ENCODE measurements around the gene TAOK1. TPM values are rescaled to one million over a fixed set of nuclear protein-coding genes. Genes with fewer than 3 reads are reported as not detected.
"Not testable (repeated sequence)": the region's sequence is repeated elsewhere in the genome, so short reads cannot be mapped to it uniquely, and the experiment has no call there.

Gene TAOK1
- total RNA-seq, 1 donor from 2014 or later: 45.5 TPM

- DNase-seq (ENCODE audit: low read depth): no peak
These were observed 53.0 kb downstream of the TAOK1 start for GRCh38 chr17:29443041-29443739.

GRCh38 chr17:29444589-29444988 lies 54.4 kb downstream of the TAOK1 start:
- no peak for DNase-seq (ENCODE audit: low read depth)

GRCh38 chr17:29445844-29446243 lies 55.7 kb downstream of the TAOK1 start:
- DNase-seq (ENCODE audit: low read depth): no peak

- no peak for DNase-seq (ENCODE audit: low read depth)
These were observed 59.9 kb downstream of the TAOK1 start for GRCh38 chr17:29449865-29450671.

- peak; percentile 55 for DNase-seq (ENCODE audit: low read depth)
These were observed 61.1 kb downstream of the TAOK1 start for GRCh38 chr17:29451121-29451742.

GRCh38 chr17:29458066-29458465 lies 67.9 kb downstream of the TAOK1 start:
- no peak for DNase-seq (ENCODE audit: low read depth)

- no peak for DNase-seq (ENCODE audit: low read depth)
These were observed 71.5 kb downstream of the TAOK1 start for GRCh38 chr17:29461483-29462206.

- DNase-seq (ENCODE audit: low read depth): no peak
These were observed 79.1 kb downstream of the TAOK1 start for GRCh38 chr17:29469276-29469675.

GRCh38 chr17:29473437-29473836 lies 83.3 kb downstream of the TAOK1 start:
- DNase-seq (ENCODE audit: low read depth): not testable (repeated sequence)

- no peak for DNase-seq (ENCODE audit: low read depth)
These were observed 84.1 kb downstream of the TAOK1 start for GRCh38 chr17:29474297-29474696.

- DNase-seq (ENCODE audit: low read depth): no peak
These were observed 85.7 kb downstream of the TAOK1 start for GRCh38 chr17:29475891-29476290.

- DNase-seq (ENCODE audit: low read depth): not testable (repeated sequence)
These were observed 90.2 kb downstream of the TAOK1 start for GRCh38 chr17:29480249-29480928.

- DNase-seq (ENCODE audit: low read depth): no peak
These were observed 93.3 kb downstream of the TAOK1 start for GRCh38 chr17:29483503-29483902.

- no peak for DNase-seq (ENCODE audit: low read depth)
These were observed 104.8 kb downstream of the TAOK1 start for GRCh38 chr17:29495011-29495410.

GRCh38 chr17:29504711-29505110 lies 114.5 kb downstream of the TAOK1 start:
- no peak for DNase-seq (ENCODE audit: low read depth)

GRCh38 chr17:29505836-29506235 lies 115.7 kb downstream of the TAOK1 start:
- no peak for DNase-seq (ENCODE audit: low read depth)

GRCh38 chr17:29510953-29511352 lies 120.8 kb downstream of the TAOK1 start:
- no peak for DNase-seq (ENCODE audit: low read depth)

- no peak for DNase-seq (ENCODE audit: low read depth)
These were observed 124.6 kb downstream of the TAOK1 start for GRCh38 chr17:29514792-29515191.

- no peak for DNase-seq (ENCODE audit: low read depth)
These were observed 128.2 kb downstream of the TAOK1 start for GRCh38 chr17:29518359-29518758.

GRCh38 chr17:29524692-29525091 lies 134.5 kb downstream of the TAOK1 start:
- no peak for DNase-seq (ENCODE audit: low read depth)

- no peak for DNase-seq (ENCODE audit: low read depth)
These were observed 136.2 kb downstream of the TAOK1 start for GRCh38 chr17:29526322-29526721.
